Body of pancreas (tissue), 4 donors: Measurements from ENCODE around the gene TACC3.

Experiments
- CTCF ChIP-seq, 7 experiments: fragments of 450-650 bp in 4 of 7; fragments of 200-600 bp in 3 of 7; sonication (generic) in 3 of 7; IDR thresholded peaks; one replicate each; pipeline ENCODE4 v1.5.1; 2016 to 2019; ENCODE audit warnings: antibody characterized with exemption in 7 of 7
- POLR2A ChIP-seq, 3 donors: fragments of 450-650 bp; IDR thresholded peaks; one replicate each; pipeline ENCODE4 v1.6.1; 2016; ENCODE audit warnings: antibody characterized with exemption in 3 of 3, mild to moderate bottlenecking in 2 of 3

- TF ChIP-seq CTCF (IDR thresholded peaks at IDR 0.05) (no peak), POLR2A (IDR thresholded peaks at IDR 0.05) (no peak)
These were observed 72.1 kb downstream of the TACC3 start for GRCh38 chr4:1793496-1793840.
